ENCODE measurements around the gene PTPRQ.
"Not testable (repeated sequence)": the region's sequence is repeated elsewhere in the genome, so short reads cannot be mapped to it uniquely, and the experiment has no call there.

The PTPRQ gene

DNA sequence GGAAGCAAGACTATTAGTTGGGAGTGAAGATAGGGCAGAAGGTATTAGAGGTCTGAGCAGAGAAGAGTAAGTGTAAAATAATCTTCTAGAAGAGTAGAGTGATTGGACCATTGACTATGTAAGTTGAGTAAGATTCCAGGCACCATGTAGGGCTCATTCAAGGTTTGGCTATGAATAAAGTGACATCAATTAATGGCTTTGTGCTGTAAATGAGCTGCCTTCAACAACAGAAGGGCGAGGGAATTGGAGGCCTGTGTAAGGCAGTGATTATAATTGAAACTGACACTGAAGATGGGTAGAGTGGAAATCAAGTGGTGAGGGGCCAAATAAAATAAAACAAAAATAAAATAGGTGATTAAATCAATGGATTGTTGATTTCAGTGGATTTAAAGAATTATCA is 26.4 kb downstream of the PTPRQ start:
- DNase-seq (ENCODE audit: low read depth in 3 of 3), result no peak

DNA sequence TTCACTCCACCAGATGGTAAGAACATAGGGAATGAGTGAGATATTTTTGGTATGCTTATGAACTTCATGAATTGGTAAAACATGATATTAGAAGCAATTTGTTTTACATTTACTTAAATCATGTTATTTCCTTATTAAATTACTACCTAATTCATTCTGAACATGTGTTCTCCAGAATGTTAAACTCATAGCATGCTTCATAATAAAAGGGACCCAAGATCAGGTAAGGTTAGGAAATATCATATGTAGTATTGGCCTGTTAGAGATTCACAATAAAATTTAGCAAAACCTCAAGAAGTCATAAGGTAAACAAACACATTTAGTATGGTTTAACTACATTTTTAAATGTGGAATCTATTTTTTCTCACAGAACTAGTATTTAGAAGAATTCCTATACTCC is 28.2 kb downstream of the PTPRQ start:
- no peak for DNase-seq (ENCODE audit: low read depth in 3 of 3)

DNA sequence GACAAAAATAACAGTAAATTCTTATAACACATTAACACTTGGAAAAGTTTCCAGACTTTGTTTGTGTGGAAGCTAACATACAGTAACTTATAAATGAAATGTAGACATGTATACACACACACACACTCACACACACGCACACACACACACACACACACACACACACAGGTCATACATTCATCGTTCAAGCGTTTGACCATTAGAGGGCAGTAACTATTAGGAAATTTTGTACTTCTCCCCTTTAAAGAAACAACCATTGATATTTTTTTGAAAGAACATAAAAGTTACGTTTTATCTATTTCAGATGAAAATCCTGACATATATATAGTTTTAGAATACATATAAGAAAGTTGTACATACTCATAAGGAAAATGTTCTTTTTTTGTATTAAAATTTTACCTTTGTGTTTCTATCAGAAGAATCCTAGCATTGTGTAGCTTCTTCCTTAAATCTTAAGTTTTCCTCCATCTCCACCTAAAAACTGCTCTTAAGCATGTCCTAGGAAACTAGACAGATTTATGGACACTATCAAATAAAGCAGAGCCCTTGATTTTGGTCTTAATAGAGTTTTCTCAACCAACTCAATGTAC is 29.0 kb downstream of the PTPRQ start:
- no peak for DNase-seq (ENCODE audit: low read depth in 3 of 3)

DNA sequence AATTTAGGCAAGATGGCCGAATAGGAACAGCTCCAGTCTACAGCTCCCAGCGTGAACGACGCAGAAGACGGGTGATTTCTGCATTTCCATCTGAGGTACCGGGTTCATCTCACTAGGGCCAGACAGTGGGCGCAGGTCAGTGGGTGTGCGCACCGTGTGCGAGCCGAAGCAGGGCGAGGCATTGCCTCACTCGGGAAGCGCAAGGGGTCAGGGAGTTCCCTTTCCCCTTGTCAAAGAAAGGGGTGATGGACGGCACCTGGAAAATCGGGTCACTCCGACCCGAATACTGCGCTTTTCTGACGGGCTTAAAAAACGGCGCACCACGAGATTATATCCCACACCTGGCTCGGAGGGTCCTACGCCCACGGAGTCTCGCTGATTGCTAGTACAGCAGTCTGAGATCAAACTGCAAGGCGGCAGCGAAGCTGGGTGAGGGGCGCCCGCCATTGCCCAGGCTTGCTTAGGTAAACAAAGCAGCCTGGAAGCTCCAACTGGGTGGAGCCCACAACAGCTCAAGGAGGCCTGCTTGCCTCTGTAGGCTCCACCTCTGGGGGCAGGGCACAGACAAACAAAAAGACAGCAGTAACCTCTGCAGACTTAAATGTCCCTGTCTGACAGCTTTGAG is 33.6 kb downstream of the PTPRQ start:
- DNase-seq (ENCODE audit: low read depth in 3 of 3), result not testable (repeated sequence)

DNA sequence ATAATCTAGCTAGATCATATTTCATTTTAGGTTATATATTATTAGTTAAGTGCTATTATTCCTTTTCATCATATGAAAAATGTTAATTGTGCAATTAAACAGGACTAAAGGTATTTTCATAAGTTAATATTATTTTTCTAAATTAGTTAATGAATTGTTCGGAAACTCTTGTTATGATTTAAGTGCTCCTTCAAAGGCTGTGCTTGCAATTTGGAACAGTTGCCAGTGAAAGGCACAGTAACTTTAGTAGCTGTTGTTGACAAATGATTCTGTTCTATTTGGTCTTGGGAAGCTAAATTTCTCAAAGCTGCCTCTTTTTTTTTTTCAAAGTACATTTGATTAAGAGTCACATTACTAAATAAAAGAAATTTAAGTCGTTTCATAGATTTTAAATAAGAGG is 40.7 kb downstream of the PTPRQ start:
- DNase-seq (ENCODE audit: low read depth in 3 of 3), result no peak

DNA sequence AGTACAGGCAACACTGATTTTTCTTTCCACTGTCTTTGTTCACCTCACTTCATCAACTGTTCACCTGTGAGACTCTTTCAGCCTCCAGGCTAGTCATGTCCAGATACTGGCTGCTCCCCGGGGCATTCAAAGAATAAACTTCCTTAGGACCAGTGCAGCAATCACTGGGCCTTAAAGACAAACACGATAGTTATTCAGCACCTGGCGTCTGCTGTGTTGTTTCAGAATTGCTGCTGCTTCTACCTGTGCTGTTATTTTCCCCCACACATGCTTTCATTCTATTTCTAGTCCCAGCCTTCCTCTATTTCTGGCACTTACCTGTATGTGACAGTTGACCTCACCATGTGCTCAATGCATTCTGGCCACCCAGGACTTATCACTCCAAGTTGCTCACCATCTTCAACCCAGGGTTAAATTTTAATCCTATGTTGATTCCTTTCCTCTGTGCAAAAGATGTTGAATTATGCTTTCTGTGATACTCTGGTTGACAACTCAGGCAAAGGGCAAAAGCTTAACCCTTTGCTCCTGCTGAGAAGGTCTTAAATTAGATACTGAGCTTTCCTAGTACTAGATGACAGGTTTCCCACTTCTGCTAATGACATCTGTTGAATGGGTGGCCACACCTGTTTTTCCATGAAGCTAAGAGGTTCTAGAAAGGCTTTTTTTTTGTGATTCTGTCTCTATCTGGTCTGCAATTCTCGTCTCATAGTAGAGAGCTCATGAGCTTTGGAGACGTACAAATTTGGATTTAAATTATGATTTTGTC is 41.4 kb downstream of the PTPRQ start:
- no peak for DNase-seq (ENCODE audit: low read depth in 3 of 3)

DNA sequence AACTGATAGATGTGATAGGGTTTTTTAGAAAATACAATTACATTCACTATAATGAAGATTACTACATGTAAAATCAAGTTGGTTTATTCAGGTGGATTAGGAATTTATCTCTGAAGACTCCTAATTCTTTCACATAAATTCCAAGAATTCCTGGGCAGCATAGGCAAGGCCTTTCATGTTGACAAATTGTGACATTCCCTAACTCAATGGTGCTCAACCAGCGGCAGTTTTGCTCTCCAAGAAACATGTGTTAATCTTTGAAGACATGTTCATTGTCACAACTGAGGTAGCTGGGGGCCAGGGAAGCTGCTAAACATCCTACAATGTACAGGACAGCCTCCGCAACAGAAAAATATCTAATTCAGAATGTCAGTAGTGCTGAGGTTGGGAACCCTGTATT is 46.3 kb downstream of the PTPRQ start:
- DNase-seq (ENCODE audit: low read depth in 3 of 3), result no peak

DNA sequence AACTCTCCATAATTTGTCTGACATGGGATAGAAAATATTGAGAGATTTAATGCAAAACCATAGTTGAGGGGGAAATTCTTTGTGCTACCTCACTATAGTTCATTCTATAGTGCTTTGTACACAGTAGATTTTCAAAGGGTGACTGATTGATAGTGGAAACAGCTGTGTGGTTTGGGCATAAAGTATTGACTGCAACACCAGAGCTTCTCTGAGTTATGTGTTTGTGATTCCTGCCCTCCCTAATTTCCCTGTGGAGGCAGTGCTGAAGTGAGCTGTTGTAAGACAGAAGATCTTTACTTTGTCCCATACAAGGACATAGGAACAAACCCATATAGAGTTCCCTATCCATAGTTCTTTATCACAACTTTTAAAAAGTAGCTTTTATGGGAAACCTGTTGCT is 47.1 kb downstream of the PTPRQ start:
- no peak for DNase-seq (ENCODE audit: low read depth in 3 of 3)

DNA sequence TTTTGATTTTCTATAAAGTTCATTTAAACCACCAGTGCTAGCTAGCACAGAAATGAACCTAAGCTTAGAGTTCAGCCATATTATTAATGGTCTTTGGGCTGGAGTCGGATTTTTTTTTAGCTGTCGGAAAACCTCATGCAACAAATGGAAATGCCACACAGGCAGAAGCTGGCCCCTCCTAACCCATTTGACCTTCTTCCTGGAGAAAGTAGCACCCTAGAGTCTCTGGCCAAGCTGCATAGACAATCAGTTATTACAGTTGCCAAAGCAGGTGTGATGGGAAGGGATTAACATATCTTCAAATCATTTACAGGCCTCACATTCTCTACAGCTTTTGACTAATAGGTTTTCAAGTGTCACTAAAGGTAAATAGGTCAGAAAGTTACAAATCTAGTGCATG is 49.4 kb downstream of the PTPRQ start:
- no peak for DNase-seq (ENCODE audit: low read depth in 3 of 3)

DNA sequence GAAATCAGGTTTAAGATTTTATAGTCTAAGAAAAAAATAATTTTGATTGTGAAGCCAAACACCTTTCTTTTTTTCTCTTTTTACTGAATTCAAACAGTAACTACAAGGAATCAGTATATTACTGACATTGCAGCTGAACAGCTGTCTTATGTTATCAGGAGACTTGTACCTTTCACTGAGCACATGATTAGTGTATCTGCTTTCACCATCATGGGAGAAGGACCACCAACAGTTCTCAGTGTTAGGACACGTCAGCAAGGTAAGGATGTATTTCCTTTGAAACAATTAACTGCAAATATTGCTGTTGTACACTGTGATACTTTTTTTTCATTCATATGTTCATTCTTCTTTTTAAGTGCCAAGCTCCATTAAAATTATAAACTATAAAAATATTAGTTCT is 50.8 kb downstream of the PTPRQ start:
- no peak for DNase-seq (ENCODE audit: low read depth in 3 of 3)

DNA sequence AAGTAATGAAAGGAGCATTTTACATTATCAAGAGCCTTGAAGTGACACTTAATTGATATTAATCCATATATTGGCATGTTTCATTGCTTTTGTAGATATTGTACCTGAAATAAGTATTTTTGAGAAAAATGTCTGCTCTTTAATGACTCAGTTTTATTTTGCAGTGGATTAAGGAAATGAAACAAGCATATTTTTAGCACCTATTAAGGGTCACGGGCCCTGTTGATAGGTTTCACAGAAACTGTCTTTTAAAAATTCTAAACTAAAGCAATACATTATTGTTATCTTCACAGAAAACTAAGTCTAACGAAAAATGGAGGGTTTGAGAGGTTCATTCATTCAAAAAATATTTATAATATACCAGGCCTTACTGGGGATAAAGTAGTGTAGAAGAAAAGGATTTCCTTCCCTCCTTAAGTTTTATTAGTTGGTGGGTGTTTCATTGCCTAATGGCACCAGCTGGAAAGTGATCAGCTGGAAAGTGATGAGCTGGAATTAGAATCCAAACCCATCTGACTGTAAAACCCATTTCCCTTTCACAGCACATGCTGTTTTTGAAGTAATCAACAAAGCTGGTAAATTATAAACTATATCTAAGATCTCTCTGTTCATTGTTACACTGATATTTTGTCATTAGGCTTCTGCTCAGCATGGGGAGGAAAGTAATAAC is 54.2 kb downstream of the PTPRQ start:
- no peak for DNase-seq (ENCODE audit: low read depth in 3 of 3)

DNA sequence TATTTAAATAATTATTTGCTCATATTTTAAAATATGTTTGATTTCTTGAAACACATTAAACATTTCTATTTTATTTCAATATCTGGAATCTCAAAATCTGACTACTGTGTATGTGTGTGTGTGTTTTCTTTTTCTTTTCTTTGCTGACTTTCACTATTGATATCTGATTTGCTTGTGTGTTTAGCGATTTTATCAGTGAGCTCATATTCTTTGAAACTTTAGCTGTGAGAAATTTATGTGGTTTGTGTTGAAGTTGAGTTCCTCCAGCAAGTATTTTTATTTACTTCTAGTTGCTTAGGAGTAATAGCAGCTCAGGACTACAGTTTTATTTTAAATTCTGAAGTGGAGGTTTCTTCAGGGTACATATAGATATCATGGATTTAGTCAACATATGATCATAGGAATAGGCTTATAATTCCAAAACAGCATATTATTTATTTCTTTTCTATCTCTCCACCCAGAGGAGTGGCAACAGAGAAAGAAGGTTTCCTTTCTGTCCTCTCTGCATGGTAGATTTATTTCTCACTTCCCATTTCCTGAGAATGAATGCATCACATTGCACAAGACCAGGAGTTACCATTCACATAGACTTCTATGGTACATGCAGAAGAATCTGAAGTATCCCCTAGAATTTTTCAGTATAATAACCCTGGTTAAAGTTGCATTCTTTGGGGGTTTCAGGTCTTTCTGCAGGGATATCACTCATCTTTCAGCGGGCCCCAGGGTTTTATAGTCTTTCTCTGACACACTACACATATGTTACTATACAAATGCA is 60.5 kb downstream of the PTPRQ start:
- no peak for DNase-seq (ENCODE audit: low read depth in 3 of 3)

DNA sequence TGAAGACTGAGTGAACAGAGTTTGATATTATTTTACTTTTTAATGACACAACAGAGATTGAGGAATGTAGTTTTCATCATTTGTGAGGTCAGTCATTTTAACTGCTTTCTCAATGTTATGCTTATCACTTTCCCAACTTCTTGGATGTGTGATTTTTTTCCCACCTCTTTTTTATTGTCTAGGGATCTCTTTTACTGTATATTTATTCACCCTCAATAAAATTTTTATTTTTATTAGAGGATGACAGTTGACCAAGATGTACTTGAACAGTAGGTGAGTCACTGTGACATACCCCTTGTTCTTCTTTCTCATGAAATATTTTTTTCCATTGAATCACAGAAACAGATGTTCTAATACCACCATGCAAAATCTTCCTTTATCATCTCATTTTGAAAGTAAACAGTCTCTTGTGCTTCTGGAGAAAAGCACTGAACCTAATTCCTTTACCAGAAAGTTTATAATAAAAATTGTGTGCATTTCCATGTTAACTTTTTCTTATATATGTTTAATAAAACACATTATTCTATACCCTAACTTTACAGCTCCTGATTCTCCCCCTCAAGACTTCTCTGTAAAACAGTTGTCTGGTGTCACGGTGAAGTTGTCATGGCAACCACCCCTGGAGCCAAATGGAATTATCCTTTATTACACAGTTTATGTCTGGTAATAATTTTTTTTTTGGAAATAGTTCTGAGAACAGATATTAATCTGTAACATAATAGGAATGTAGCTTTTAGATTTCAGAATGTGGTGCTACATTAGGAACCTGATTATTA is 65.9 kb downstream of the PTPRQ start:
- DNase-seq (ENCODE audit: low read depth in 3 of 3), result no peak

DNA sequence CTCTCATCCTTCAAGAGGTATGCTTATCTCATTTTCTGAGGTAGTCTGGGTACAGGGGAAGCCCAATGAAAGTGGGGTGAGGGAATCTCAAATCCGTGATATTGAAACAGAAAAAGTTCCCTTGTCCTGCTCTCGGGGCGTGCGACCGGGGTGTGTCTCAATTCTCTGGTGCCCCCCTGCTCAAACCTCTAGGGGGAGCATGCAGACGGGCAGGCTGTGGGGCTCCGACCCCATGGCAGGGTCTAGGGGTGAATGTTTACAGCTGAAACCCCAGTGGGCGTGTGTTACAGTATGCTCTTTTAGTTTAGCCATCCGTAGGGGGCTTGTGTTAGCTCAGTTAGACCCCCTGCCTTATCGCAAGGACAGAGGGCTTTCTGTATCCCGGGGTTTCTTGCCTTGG is 68.7 kb downstream of the PTPRQ start:
- no peak for DNase-seq (ENCODE audit: low read depth in 3 of 3)

DNA sequence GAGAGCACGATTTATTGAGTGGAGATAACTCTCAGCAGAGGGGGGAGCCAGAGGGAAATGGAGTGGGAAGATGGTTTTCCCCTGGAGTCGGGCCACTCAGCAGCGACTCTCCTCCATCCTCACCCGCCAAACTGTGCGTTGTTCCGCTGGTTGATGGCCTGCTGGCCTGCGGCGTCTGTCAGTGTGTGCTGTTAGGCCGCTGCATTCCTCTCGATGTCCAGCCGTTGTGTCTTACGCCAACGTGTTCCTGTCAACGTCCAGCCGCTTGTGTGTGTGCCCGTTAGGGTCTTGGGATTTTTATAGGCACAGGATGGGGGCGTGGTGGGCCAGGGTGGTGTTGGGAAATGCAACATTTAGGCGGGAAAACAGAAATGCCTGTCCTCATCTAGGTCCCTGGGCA is 69.2 kb downstream of the PTPRQ start:
- DNase-seq (ENCODE audit: low read depth in 3 of 3), result no peak

DNA sequence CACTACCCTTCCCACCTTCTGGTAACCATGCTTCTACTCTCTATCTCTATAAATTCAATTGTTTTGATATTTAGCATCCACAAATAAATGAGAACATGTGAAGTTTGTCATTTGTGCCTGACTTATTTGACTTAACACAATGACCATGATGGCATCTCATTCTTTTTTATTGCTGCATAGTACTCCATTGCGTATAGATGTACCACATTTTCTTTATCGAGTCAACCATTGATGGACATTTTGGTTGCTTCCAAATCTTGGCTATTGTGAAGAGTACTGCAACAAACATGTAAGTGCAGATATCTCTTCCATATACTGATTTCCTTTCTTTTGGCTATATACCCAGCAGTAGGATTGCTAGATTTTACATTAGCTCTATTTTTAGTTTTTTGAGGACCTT is 73.6 kb downstream of the PTPRQ start:
- no peak for DNase-seq (ENCODE audit: low read depth in 3 of 3)

DNA sequence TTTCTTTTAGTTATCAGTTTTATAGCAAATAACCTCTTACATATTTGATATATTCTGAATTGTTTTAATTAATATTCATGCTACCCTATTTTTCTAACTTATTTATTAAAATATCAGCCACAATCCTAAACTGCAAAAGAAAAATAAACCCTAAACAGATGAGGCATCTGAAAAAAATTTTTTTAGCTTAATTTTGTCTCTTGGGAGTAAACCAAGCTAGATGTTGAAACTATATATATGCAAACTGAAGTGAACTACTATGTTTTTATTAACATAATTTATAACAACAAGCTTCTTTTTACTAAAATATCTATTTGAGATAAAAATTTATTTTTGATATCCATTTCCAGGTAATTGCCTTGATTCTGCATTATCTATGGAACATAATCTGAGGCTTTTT is 87.6 kb downstream of the PTPRQ start:
- DNase-seq (ENCODE audit: low read depth in 3 of 3), result no peak

DNA sequence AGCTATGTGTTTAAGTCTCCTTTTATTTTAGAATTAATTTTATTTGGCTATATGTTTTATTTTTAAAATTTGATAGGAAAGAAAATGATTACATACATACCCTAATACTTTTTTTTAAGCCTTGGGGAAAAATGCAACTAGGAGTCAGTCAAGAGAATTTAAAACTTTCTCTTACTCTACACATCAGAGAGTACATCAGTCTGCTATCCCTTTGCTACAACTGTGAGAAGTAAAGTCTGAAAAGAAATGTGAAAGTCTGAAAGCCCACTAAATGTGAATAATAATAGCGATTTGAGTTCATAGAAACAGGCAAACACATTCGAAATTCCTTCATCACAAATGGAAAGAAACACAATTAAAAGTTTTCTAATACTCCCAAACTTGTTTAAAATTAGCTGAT is 95.0 kb downstream of the PTPRQ start:
- DNase-seq (ENCODE audit: low read depth in 3 of 3), result no peak

DNA sequence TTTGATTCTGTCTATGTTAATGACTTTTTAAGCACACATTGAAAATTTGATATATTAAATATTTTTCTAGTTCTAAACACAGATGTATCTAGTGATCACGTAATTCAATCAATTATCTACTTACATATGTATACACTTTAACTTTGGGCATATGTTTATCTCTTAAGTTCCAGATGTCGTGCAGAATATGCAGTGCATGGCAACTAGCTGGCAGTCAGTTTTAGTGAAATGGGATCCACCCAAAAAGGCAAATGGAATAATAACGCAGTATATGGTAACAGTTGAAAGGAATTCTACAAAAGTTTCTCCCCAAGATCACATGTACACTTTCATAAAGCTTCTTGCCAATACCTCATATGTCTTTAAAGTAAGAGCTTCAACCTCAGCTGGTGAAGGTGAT is 105.3 kb downstream of the PTPRQ start:
- no peak for DNase-seq (ENCODE audit: low read depth in 3 of 3)

DNA sequence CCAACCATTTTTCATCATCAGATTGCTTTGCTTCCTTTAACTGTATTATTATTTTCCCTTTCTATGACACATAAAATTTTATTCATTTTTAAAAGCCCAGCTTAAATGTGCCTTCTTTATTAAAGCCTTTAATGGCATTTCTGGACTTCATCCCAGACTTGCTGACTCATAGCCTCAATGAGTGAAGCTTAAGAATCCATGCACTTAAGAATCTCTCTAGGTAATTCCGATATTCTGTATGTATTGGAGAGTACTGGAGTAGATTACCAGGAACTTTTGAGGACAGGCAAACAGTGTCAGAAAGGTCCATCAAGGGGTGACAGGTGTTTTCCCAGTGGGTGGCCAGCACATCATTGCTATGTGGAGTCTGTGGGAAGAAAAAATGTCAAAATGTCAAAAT is 107.9 kb downstream of the PTPRQ start:
- no peak for DNase-seq (ENCODE audit: low read depth in 3 of 3)

DNA sequence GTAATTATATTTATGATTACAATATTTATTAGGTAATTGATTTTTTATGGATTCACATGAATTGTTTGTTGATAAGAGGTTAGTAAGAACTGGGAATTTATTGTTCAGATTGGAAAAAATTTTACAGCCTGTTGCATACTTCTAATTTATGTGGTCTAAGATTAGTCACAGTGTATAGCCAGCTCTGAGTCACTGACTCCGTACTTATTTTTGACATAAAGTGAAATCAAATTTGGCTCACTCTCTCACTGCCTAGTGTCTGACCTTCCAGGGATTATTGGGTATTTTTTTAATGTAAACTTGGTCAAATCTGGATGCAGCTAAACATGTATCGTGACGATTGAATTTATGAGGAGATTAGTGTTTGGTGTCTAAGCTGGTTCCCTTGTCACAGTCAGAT is 109.3 kb downstream of the PTPRQ start:
- DNase-seq (ENCODE audit: low read depth in 3 of 3), result no peak

Measured in stimulated activated CD4-positive, alpha-beta T cell treated with anti-CD3 and anti-CD28 coated beads, TNF-alpha, amount 100 ng/mL, for 48 hours (primary cell).